A673 (cell line): Measurements from ENCODE around the gene PEPD. TPM values are rescaled to one million over a fixed set of nuclear protein-coding genes. Genes with fewer than 3 reads are reported as not detected.
"Not testable (repeated sequence)": the region's sequence is repeated elsewhere in the genome, so short reads cannot be mapped to it uniquely, and the experiment has no call there.

Experiments
- BruUV-seq: library from RNA; stranded (reverse); fragments of 400-500 nt; replicated peaks from 2 replicates; lab custom pipeline; 2021; lab: Mats Ljungman, UMichigan
- CTCF ChIA-PET: fragments of 300-600 bp; sonication (Branson Sonifier 250); formaldehyde crosslinking; loops from one replicate; lab custom pipeline; 2022; ENCODE audit warnings: antibody characterized with exemption; lab: Charles Lee
- POLR2A ChIA-PET: fragments of 300-600 bp; sonication (Branson Sonifier 250); formaldehyde crosslinking; loops from one replicate; lab custom pipeline; 2022; ENCODE audit warnings: antibody characterized with exemption; ENCODE audit not compliant: low non-redundant PET; lab: Charles Lee
- DNase-seq: peaks from one replicate; pipeline ENCODE4 v3.0.0-alpha.2; 2015; ENCODE audit warnings: low spot score
- H3K27ac ChIP-seq: fragments of 200-600 bp; sonication (generic); 2 replicates; pipeline ENCODE4 v1.5.1; 2016; ENCODE audit warnings: mixed run types, low read depth, mild to moderate bottlenecking, mixed read lengths, antibody characterized with exemption, low read length; ENCODE audit not compliant: poor library complexity, severe bottlenecking
- H3K27me3 ChIP-seq: fragments of 200-600 bp; sonication (generic); replicated peaks from 2 replicates; pipeline ENCODE4 v1.6.1; 2017; ENCODE audit warnings: mixed run types, low read depth, mild to moderate bottlenecking, mixed read lengths, antibody characterized with exemption, low read length; ENCODE audit not compliant: insufficient read depth, poor library complexity
- H3K36me3 ChIP-seq: fragments of 200-600 bp; sonication (generic); 2 replicates; pipeline ENCODE4 v1.6.1; 2016; ENCODE audit warnings: mixed run types, mild to moderate bottlenecking, mixed read lengths, antibody characterized with exemption, low read length; ENCODE audit not compliant: insufficient read depth, poor library complexity, severe bottlenecking
- H3K4me1 ChIP-seq: fragments of 200-600 bp; sonication (generic); 2 replicates; pipeline ENCODE4 v1.6.1; 2017; ENCODE audit warnings: mixed run types, mild to moderate bottlenecking, mixed read lengths, antibody characterized with exemption, low read length; ENCODE audit not compliant: insufficient read depth, poor library complexity, severe bottlenecking
- H3K4me3 ChIP-seq: fragments of 200-600 bp; sonication (generic); 2 replicates; pipeline ENCODE4 v1.5.1; 2016; ENCODE audit warnings: low read depth, mixed run types, mild to moderate bottlenecking, mixed read lengths, low read length; ENCODE audit not compliant: poor library complexity, severe bottlenecking
- H3K9me3 ChIP-seq: fragments of 200-600 bp; sonication (generic); 2 replicates; pipeline ENCODE4 v1.6.1; 2016; ENCODE audit warnings: mixed run types, low read depth, mild to moderate bottlenecking, mixed read lengths, antibody characterized with exemption, low read length; ENCODE audit not compliant: poor library complexity, severe bottlenecking
- CTCF ChIP-seq: fragments of 300-800, 200-600 bp; sonication (generic); conservative IDR thresholded peaks from 2 replicates; pipeline ENCODE4 v1.5.1; 2017; ENCODE audit warnings: low read depth, mild to moderate bottlenecking, antibody characterized with exemption, low read length, moderate library complexity, mixed read lengths
- EZH2 ChIP-seq: fragments of 200-600 bp; sonication (generic); IDR thresholded peaks from 2 replicates; pipeline ENCODE4 v1.6.1; 2017; ENCODE audit warnings: borderline replicate concordance, low read depth, mild to moderate bottlenecking, mixed read lengths, antibody characterized with exemption, low read length; ENCODE audit not compliant: poor library complexity, severe bottlenecking
- intact Hi-C: fragments of 100-400 bp; cut with micrococcal nuclease; formaldehyde crosslinking; loops from one replicate; pipeline ENCODE4 v1.10.0; 2022; ENCODE audit not compliant: unreplicated experiment
- total RNA-seq: library from RNA; stranded (reverse); gene quantifications from 2 replicates; pipeline ENCODE4 v1.2.3, GENCODE V29; 2021

Gene PEPD
- total RNA-seq, 1 experiment from 2014 or later: 82.2 TPM

GRCh38 chr19:33564836-33565338, 43.3 kb upstream of the PEPD start:
- H3K27me3 ChIP-seq: peaks cover 9% of the 10 kb centered on the region
- no peak for DNase-seq
- no peaks in the 10 kb centered on the region for H3K4me1 ChIP-seq
- intact Hi-C loops: no loop called here
- H3K27ac ChIP-seq: no peak overlapping the region
- TF ChIP-seq CTCF: no peak
- no peak for TF ChIP-seq EZH2
- H3K4me3 ChIP-seq: no peak overlapping the region
- CTCF ChIA-PET: no interaction called here
- POLR2A ChIA-PET: no interaction called here
- no peaks in the 10 kb centered on the region for H3K36me3 ChIP-seq
- no TSS peak for BruUV-seq
- H3K9me3 ChIP-seq: no peaks in the 10 kb centered on the region

- H3K4me1 ChIP-seq: no peaks in the 10 kb centered on the region
- POLR2A ChIA-PET: no interaction called here
- H3K36me3 ChIP-seq: no peaks in the 10 kb centered on the region
- DNase-seq: no peak
- intact Hi-C loops: no loop called here
- CTCF ChIA-PET: no interaction called here
- no peak overlapping the region for H3K4me3 ChIP-seq
- TF ChIP-seq CTCF: no peak
- TF ChIP-seq EZH2: no peak
- H3K27me3 ChIP-seq: peaks cover 9% of the 10 kb centered on the region
- no peaks in the 10 kb centered on the region for H3K9me3 ChIP-seq
- BruUV-seq: no TSS peak
- H3K27ac ChIP-seq: no peak overlapping the region
Observed at GRCh38 chr19:33562636-33563035, 41.0 kb upstream of the PEPD start.

- POLR2A ChIA-PET, H3K4me3 ChIP-seq, BruUV-seq, H3K4me1 ChIP-seq, H3K36me3 ChIP-seq, H3K27ac ChIP-seq, H3K9me3 ChIP-seq, H3K27me3 ChIP-seq, DNase-seq, intact Hi-C loops, CTCF ChIA-PET: not testable (repeated sequence)
Observed at GRCh38 chr19:33561666-33562065, 40.1 kb upstream of the PEPD start.

GRCh38 chr19:33561261-33561660, 39.7 kb upstream of the PEPD start:
- BruUV-seq: no TSS peak
- CTCF ChIA-PET: no interaction called here
- intact Hi-C loops: no loop called here
- POLR2A ChIA-PET: no interaction called here
- Histone ChIP-seq H3K4me1 (no peaks in the 10 kb centered on the region), H3K9me3 (no peaks in the 10 kb centered on the region), H3K27me3 (peaks cover 9% of the 10 kb centered on the region), H3K4me3 (no peak overlapping the region), H3K27ac (no peak overlapping the region), H3K36me3 (no peaks in the 10 kb centered on the region)
- TF ChIP-seq CTCF (no peak), EZH2 (no peak)
- no peak for DNase-seq
